Duodenal mucosa (tissue), 2 donors: ENCODE measurements around the gene CFAP221.

Experiments
- H3K27ac ChIP-seq: one replicate; pipeline ENCODE4 v1.7.0; 2013; ENCODE audit warnings: low read depth, low read length
- H3K27me3 ChIP-seq, 2 donors: one replicate each; pipeline ENCODE4 v1.7.0; 2013; ENCODE audit warnings: low read length in 2 of 2, control low read depth in 1 of 2; ENCODE audit not compliant: insufficient read depth in 2 of 2, control insufficient read depth in 1 of 2
- H3K36me3 ChIP-seq, 2 donors: one replicate each; pipeline ENCODE4 v1.7.0; 2013; ENCODE audit warnings: low read length in 2 of 2, control low read depth in 1 of 2; ENCODE audit not compliant: insufficient read depth in 2 of 2, control insufficient read depth in 1 of 2
- H3K4me1 ChIP-seq, 2 donors: one replicate each; pipeline ENCODE4 v1.7.0; 2013; ENCODE audit warnings: low read length in 2 of 2, control low read depth in 1 of 2; ENCODE audit not compliant: insufficient read depth in 2 of 2, control insufficient read depth in 1 of 2
- H3K4me3 ChIP-seq, 2 donors: one replicate each; pipeline ENCODE4 v1.7.0; 2013; ENCODE audit warnings: low read length in 2 of 2, low read depth in 1 of 2
- H3K9ac ChIP-seq, 2 donors: one replicate each; pipeline ENCODE4 v1.7.0; 2013; ENCODE audit warnings: low read length in 2 of 2, low read depth in 1 of 2
- H3K9me3 ChIP-seq, 2 donors: one replicate each; pipeline ENCODE4 v1.7.0; 2013; ENCODE audit warnings: low read length in 2 of 2, control low read depth in 1 of 2; ENCODE audit not compliant: control insufficient read depth in 1 of 2

CFAP221 gene

GRCh38 chr2:119519057-119519408, 25.2 kb upstream of the CFAP221 start:
- peaks cover 8 to 19% of the 10 kb centered on the region in 2 donors for H3K36me3 ChIP-seq
- no peak overlapping the region for H3K9ac ChIP-seq
- H3K27ac ChIP-seq, result no peak overlapping the region
- no peaks in the 10 kb centered on the region for H3K9me3 ChIP-seq
- no peaks in the 10 kb centered on the region for H3K27me3 ChIP-seq
- no peak overlapping the region for H3K4me3 ChIP-seq
- peaks cover 12 to 14% of the 10 kb centered on the region in 2 donors for H3K4me1 ChIP-seq

- H3K27me3 ChIP-seq, result peaks cover 4 to 7% of the 10 kb centered on the region in 2 donors
- peaks cover 3 to 9% of the 10 kb centered on the region in 2 donors for H3K36me3 ChIP-seq
- no peak overlapping the region for H3K9ac ChIP-seq
- no peak overlapping the region for H3K27ac ChIP-seq
- H3K4me3 ChIP-seq, result no peak overlapping the region
- H3K4me1 ChIP-seq, result peaks cover 14 to 17% of the 10 kb centered on the region in 2 donors
- no peaks in the 10 kb centered on the region for H3K9me3 ChIP-seq
Observed at GRCh38 chr2:119520696-119521432, 23.4 kb upstream of the CFAP221 start.

DNA sequence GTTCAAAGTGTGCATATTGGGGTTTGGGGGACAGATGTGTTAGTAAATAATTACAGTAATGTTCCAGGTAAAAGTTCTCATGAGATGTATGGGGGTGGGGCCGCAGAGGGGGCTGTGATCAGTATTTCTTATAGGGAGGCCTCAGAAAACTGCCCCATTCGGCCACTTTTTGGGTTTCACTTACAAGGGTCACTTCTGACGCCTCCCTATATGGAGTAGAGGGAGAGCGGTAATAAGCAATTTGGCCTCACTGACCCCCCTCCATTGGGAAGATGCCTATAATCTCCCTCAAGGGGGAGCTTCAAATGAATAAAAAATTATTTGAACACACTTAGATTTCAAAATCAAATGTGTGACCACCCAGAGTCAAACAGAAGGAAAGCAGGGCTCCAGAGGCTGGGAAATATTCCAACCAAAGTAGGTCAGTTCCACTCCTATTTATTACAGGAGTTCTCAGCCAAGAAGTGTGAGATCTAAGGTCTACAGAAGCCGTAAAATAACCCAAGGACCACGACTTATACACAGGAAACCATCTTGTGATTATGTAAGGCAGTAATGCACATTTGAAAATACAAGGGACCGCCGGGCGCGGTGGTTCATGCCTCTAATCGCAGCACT, 22.7 kb upstream of the CFAP221 start:
- H3K27me3 ChIP-seq, result peaks cover 4 to 7% of the 10 kb centered on the region in 2 donors
- peak overlapping the region in 1 of 2 donors; percentile 5 for H3K4me3 ChIP-seq
- no peak overlapping the region for H3K27ac ChIP-seq
- H3K36me3 ChIP-seq, result peaks cover 0 to 6% of the 10 kb centered on the region in 2 donors
- H3K9ac ChIP-seq, result no peak overlapping the region
- no peaks in the 10 kb centered on the region for H3K9me3 ChIP-seq
- peaks cover 14 to 19% of the 10 kb centered on the region in 2 donors for H3K4me1 ChIP-seq

- Histone ChIP-seq H3K9me3 (no peaks in the 10 kb centered on the region), H3K36me3 (peaks cover 0 to 6% of the 10 kb centered on the region in 2 donors), H3K27ac (no peak overlapping the region), H3K27me3 (peaks cover 4 to 7% of the 10 kb centered on the region in 2 donors), H3K9ac (peak overlapping the region; percentile 45 to 55), H3K4me1 (peaks cover 19 to 23% of the 10 kb centered on the region in 2 donors), H3K4me3 (peak overlapping the region; percentile 72 to 74)
Observed at GRCh38 chr2:119522671-119523070, 21.6 kb upstream of the CFAP221 start.

- H3K9me3 ChIP-seq, result no peaks in the 10 kb centered on the region
Observed at GRCh38 chr2:119523383-119523951, 20.8 kb upstream of the CFAP221 start.

GRCh38 chr2:119523952-119524694, 20.1 kb upstream of the CFAP221 start, which contains the start of gene SCTR:
SCTR (minus strand) TSS chr2:119524483; CDS start chr2:119524226, 257 bp downstream.
- peak within 1 kb of the TSS; percentile 66 to 81 for H3K9ac ChIP-seq
- H3K4me1 ChIP-seq, result peaks cover 20 to 21% of the 10 kb centered on the region in 2 donors
- peaks cover 4 to 7% of the 10 kb centered on the region in 2 donors for H3K27me3 ChIP-seq
- no peaks in the 10 kb centered on the region for H3K9me3 ChIP-seq
- H3K36me3 ChIP-seq, result no peaks in the 10 kb centered on the region
- H3K27ac ChIP-seq, result no peak within 1 kb of the TSS
- peak within 1 kb of the TSS; percentile 74 to 78 for H3K4me3 ChIP-seq

More at GRCh38 chr2:119523383-119523951, 20.8 kb upstream of the CFAP221 start:
- Histone ChIP-seq H3K4me3 (peak overlapping the region; percentile 74 to 78), H3K4me1 (peaks cover 20 to 21% of the 10 kb centered on the region in 2 donors), H3K36me3 (peaks cover 0 to under 1% of the 10 kb centered on the region in 2 donors), H3K27ac (no peak overlapping the region), H3K9ac (peak overlapping the region; percentile 66 to 81), H3K27me3 (peaks cover 4 to 7% of the 10 kb centered on the region in 2 donors)

GRCh38 chr2:119525614-119526013, 18.6 kb upstream of the CFAP221 start:
- Histone ChIP-seq H3K27me3 (peaks cover 4 to 7% of the 10 kb centered on the region in 2 donors), H3K4me3 (no peak overlapping the region), H3K9ac (no peak overlapping the region), H3K9me3 (no peaks in the 10 kb centered on the region), H3K36me3 (no peaks in the 10 kb centered on the region), H3K4me1 (peaks cover 18 to 20% of the 10 kb centered on the region in 2 donors), H3K27ac (no peak overlapping the region)

- no peaks in the 10 kb centered on the region for H3K36me3 ChIP-seq
- H3K9me3 ChIP-seq, result peaks cover under 1 to 1% of the 10 kb centered on the region in 2 donors
- H3K9ac ChIP-seq, result no peak overlapping the region
- no peak overlapping the region for H3K27ac ChIP-seq
- H3K4me3 ChIP-seq, result no peak overlapping the region
- peaks cover 4 to 7% of the 10 kb centered on the region in 2 donors for H3K27me3 ChIP-seq
- peaks cover 7 to 18% of the 10 kb centered on the region in 2 donors for H3K4me1 ChIP-seq
Observed at GRCh38 chr2:119527999-119528398, 16.2 kb upstream of the CFAP221 start.

DNA sequence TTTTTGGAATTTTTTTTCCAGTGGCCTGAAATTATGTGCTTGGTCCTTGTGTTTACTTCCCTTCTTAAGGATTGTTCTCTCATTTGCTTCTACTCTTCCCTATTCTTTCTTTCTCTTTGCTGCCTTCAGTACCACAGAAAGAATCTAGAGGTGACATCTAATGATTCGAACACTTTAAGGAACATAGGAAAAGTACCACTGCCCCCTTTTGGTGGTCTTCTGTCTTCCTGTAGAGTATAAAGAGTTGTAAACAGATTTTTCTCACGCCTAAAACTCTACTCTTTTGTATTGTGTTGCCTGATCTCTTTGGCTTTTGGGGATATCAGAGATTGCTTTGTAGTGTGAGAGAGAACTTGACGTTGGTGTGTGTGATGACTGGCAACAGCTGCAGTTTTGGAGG, 13.0 kb upstream of the CFAP221 start:
- H3K27ac ChIP-seq, result no peak overlapping the region
- peaks cover 10 to 16% of the 10 kb centered on the region in 2 donors for H3K4me1 ChIP-seq
- peaks cover 5 to 7% of the 10 kb centered on the region in 2 donors for H3K9me3 ChIP-seq
- H3K27me3 ChIP-seq, result no peaks in the 10 kb centered on the region
- no peak overlapping the region for H3K9ac ChIP-seq
- no peak overlapping the region for H3K4me3 ChIP-seq
- no peaks in the 10 kb centered on the region for H3K36me3 ChIP-seq
